IMR-90 (cell line): ENCODE measurements around the gene KCMF1. TPM values are rescaled to one million over a fixed set of nuclear protein-coding genes. Genes with fewer than 3 reads are reported as not detected.

Experiments
- ATAC-seq: fragments of 200-7000 bp; cut with Tn5 transposase; 2 replicates; pipeline ENCODE4 v1.9.1; 2020; ENCODE audit warnings: low read depth, mild to moderate bottlenecking, moderate library complexity
- BruUV-seq: library from RNA; stranded (reverse); fragments of 400-500 nt; replicated peaks from 2 replicates; lab custom pipeline; 2021; lab: Mats Ljungman, UMichigan
- CTCF ChIA-PET: fragments of 300-600 bp; formaldehyde crosslinking; extraction: SDS; loops from one replicate; lab custom pipeline; 2021; ENCODE audit warnings: antibody characterized with exemption; lab: Yijun Ruan, JAX
- POLR2A ChIA-PET: fragments of 300-600 bp; sonication (Branson Sonifier 250); formaldehyde crosslinking; loops from one replicate; lab custom pipeline; 2022; ENCODE audit warnings: antibody characterized with exemption; ENCODE audit not compliant: unreplicated experiment; lab: Charles Lee
- DNase-seq: peaks from one replicate; pipeline ENCODE4 v3.0.0; 2013
- H2AFZ ChIP-seq: replicated peaks from 2 replicates; pipeline ENCODE3; 2013; ENCODE audit warnings: low read length, mild to moderate bottlenecking; ENCODE audit not compliant: poor library complexity
- H2AK5ac ChIP-seq: 2 replicates; pipeline ENCODE4 v1.6.1; 2013; ENCODE audit warnings: low read depth, low read length, inconsistent platforms
- H2AK9ac ChIP-seq: replicated peaks from 2 replicates; pipeline ENCODE3; 2013; ENCODE audit warnings: mild to moderate bottlenecking, low read depth, low read length, moderate library complexity; ENCODE audit not compliant: poor library complexity
- H2BK120ac ChIP-seq: 2 replicates; pipeline ENCODE4 v1.6.1; 2013; ENCODE audit warnings: low read depth, low read length, inconsistent platforms
- H2BK15ac ChIP-seq: 3 replicates; pipeline ENCODE4 v1.6.1; 2013; ENCODE audit warnings: low read depth, low read length, inconsistent platforms
- H2BK20ac ChIP-seq: 2 replicates; pipeline ENCODE4 v1.6.1; 2013; ENCODE audit warnings: low read depth, mild to moderate bottlenecking, inconsistent platforms, low read length, moderate library complexity
- H2BK5ac ChIP-seq: 2 replicates; pipeline ENCODE4 v1.6.1; 2013; ENCODE audit warnings: mild to moderate bottlenecking, low read depth, low read length, inconsistent platforms; ENCODE audit not compliant: poor library complexity, severe bottlenecking
- H3K14ac ChIP-seq: replicated peaks from 2 replicates; pipeline ENCODE4 v1.6.1; 2013; ENCODE audit warnings: low read depth, low read length, inconsistent platforms
- H3K18ac ChIP-seq: 2 replicates; pipeline ENCODE4 v1.6.1; 2013; ENCODE audit warnings: low read depth, low read length, control low read depth
- H3K23ac ChIP-seq: 2 replicates; pipeline ENCODE4 v1.6.1; 2013; ENCODE audit warnings: low read depth, low read length, inconsistent platforms
- H3K27ac ChIP-seq: 2 replicates; pipeline ENCODE4 v1.5.1; 2013; ENCODE audit warnings: mild to moderate bottlenecking, control low read depth, low read length; ENCODE audit not compliant: insufficient read depth
- H3K27me3 ChIP-seq: 2 replicates; pipeline ENCODE4 v1.6.1; 2013; ENCODE audit warnings: low read length; ENCODE audit not compliant: control insufficient read depth, insufficient read depth
- H3K36me3 ChIP-seq: 2 replicates; pipeline ENCODE4 v1.6.1; 2013; ENCODE audit warnings: low read length, mixed read lengths; ENCODE audit not compliant: control insufficient read depth, insufficient read depth
- H3K4ac ChIP-seq: 2 replicates; pipeline ENCODE4 v1.6.1; 2013; ENCODE audit warnings: low read depth, low read length, inconsistent platforms
- H3K4me1 ChIP-seq: 2 replicates; pipeline ENCODE4 v1.6.1; 2013; ENCODE audit warnings: low read length, mixed read lengths; ENCODE audit not compliant: control insufficient read depth, insufficient read depth
- H3K4me2 ChIP-seq: 2 replicates; pipeline ENCODE4 v1.6.1; 2013; ENCODE audit warnings: low read depth, mild to moderate bottlenecking, control low read depth, low read length, moderate library complexity
- H3K4me3 ChIP-seq: 2 replicates; pipeline ENCODE4 v1.5.1; 2013; ENCODE audit warnings: low read depth, mild to moderate bottlenecking, control low read depth, low read length, moderate library complexity; ENCODE audit not compliant: insufficient read depth
- H3K56ac ChIP-seq: 2 replicates; pipeline ENCODE4 v1.6.1; 2013; ENCODE audit warnings: low read length, inconsistent platforms; ENCODE audit not compliant: insufficient read depth; ENCODE audit errors: extremely low read depth
- H3K79me1 ChIP-seq, 2 experiments: 2 replicates each; pipeline ENCODE4 v1.6.1; 2013; ENCODE audit warnings: low read length in 2 of 2, inconsistent platforms in 1 of 2, low read depth in 1 of 2
- H3K9ac ChIP-seq: 2 replicates; pipeline ENCODE4 v1.6.1; 2013; ENCODE audit warnings: low read depth, low read length, control low read depth
- H3K9me1 ChIP-seq: 2 replicates; pipeline ENCODE4 v1.6.1; 2013; ENCODE audit warnings: low read length, inconsistent platforms; ENCODE audit not compliant: insufficient read depth
- H3K9me3 ChIP-seq: 2 replicates; pipeline ENCODE4 v1.6.1; 2013; ENCODE audit warnings: low read length; ENCODE audit not compliant: control insufficient read depth, insufficient read depth
- H4K20me1 ChIP-seq: 2 replicates; pipeline ENCODE4 v1.6.1; 2013; ENCODE audit warnings: low read length, inconsistent platforms; ENCODE audit not compliant: insufficient read depth
- H4K5ac ChIP-seq: 2 replicates; pipeline ENCODE4 v1.6.1; 2013; ENCODE audit warnings: mild to moderate bottlenecking, low read depth, low read length, control low read depth
- H4K8ac ChIP-seq, 2 experiments: 2 replicates each; pipeline ENCODE4 v1.6.1; 2013; ENCODE audit warnings: low read depth in 2 of 2, low read length in 2 of 2, control low read depth in 1 of 2, inconsistent platforms in 1 of 2
- H4K91ac ChIP-seq: 2 replicates; pipeline ENCODE4 v1.6.1; 2013; ENCODE audit warnings: low read depth, low read length, inconsistent platforms; ENCODE audit not compliant: insufficient read depth
- CEBPB ChIP-seq: IDR thresholded peaks from 2 replicates; pipeline ENCODE4 v1.6.1; 2012; ENCODE audit warnings: low read depth, low read length, improper control_type of control experiment
- CHD1 ChIP-seq: IDR thresholded peaks from 2 replicates; pipeline ENCODE4 v1.6.1; 2012; ENCODE audit warnings: low read depth, low read length, improper control_type of control experiment
- CTCF ChIP-seq: conservative IDR thresholded peaks from 2 replicates; pipeline ENCODE4 v1.5.1; 2012; ENCODE audit warnings: mild to moderate bottlenecking, low read depth, low read length, improper control_type of control experiment
- ELK1 ChIP-seq: fragments of 150-350 bp; IDR thresholded peaks from 2 replicates; pipeline ENCODE4 v1.6.1; 2016; ENCODE audit warnings: low read depth, mild to moderate bottlenecking, low read length, moderate library complexity, borderline replicate concordance
- MAFK ChIP-seq: IDR thresholded peaks from 2 replicates; pipeline ENCODE4 v1.6.1; 2012; ENCODE audit warnings: low read depth, low read length, improper control_type of control experiment
- MAZ ChIP-seq: IDR thresholded peaks from 2 replicates; pipeline ENCODE4 v1.6.1; 2012; ENCODE audit warnings: low read depth, mild to moderate bottlenecking, low read length, improper control_type of control experiment, moderate library complexity, borderline replicate concordance
- MXI1 ChIP-seq: IDR thresholded peaks from 2 replicates; pipeline ENCODE4 v1.6.1; 2012; ENCODE audit warnings: low read depth, mild to moderate bottlenecking, low read length, moderate library complexity, borderline replicate concordance
- RFX5 ChIP-seq: IDR thresholded peaks from 2 replicates; pipeline ENCODE4 v1.8.0; 2012; ENCODE audit warnings: low read depth, mild to moderate bottlenecking, low read length, moderate library complexity
- SMC3 ChIP-seq: fragments of 150-350 bp; IDR thresholded peaks from 2 replicates; pipeline ENCODE4 v1.6.1; 2016; ENCODE audit warnings: low read depth, mild to moderate bottlenecking, antibody characterized with exemption, low read length, moderate library complexity
- WGBS, 2 experiments: methylation state at CpG; one replicate each; pipeline versions ENCODE4 v1.1.5 to v1.1.7; 2013; ENCODE audit warnings: missing lambda C conversion rate in 2 of 2; ENCODE audit not compliant: insufficient read length in 1 of 2; ENCODE audit errors: extremely low coverage in 2 of 2; 5-methylcytosine and 5-hydroxymethylcytosine counted together
- dilution Hi-C: fragments of 300-500 bp; cut with HindIII; formaldehyde crosslinking; loops from one replicate; pipeline ENCODE4 v1.14.3; 2018; ENCODE audit warnings: low sequenced_read_pairs; ENCODE audit not compliant: unreplicated experiment
- in situ Hi-C: fragments of 300-500 bp; cut with MboI; formaldehyde crosslinking; loops from 3 replicates; pipeline ENCODE4 v1.14.3; 2019; ENCODE audit warnings: low sequenced_read_pairs, inconsistent platforms, mixed read lengths
- intact Hi-C: fragments of 100-400 bp; cut with micrococcal nuclease; formaldehyde crosslinking; loops from 2 replicates; pipeline ENCODE4 v1.10.0; 2022
- polyA plus RNA-seq, 3 experiments: library from polyadenylated mRNA; depleted of rRNA; stranded (reverse); fragments of >200 nt; gene quantifications; 2 replicates each; pipeline ENCODE4 v1.2.3, GENCODE V29; 2012; ENCODE audit warnings: low replicate concordance in 1 of 3
- total RNA-seq: library from RNA; depleted of rRNA; stranded (reverse); fragments of >200 nt; gene quantifications from 2 replicates; pipeline ENCODE4 v1.2.3, GENCODE V29; 2012

The KCMF1 gene
- total and polyA plus RNA-seq, 2 of the 4 experiments (the other 2 are of a cell fraction): 49.9 to 108 TPM

DNA sequence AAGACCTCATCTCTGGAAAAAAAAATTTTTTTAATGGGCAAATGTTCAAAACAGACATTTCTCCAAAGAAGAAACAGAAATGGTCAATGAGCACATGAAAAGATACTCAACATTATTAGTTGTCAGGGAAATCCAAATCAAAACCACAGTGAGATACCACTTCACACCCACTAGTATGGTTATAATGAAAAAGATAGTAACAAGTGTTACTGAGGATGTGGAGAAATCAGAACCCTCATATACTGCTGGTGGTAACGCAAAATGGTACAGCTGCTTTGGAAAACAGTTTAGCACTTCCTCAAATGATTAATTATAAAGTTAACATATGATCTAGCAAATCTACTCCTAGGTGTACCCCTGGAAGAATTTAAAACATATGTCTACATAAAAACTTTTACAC is 133.3 kb downstream of the KCMF1 start:
- CTCF ChIA-PET: no interaction called here
- no peak overlapping the region for H2AK5ac ChIP-seq
- in situ Hi-C loops: no loop called here

More for the DNA sequence above, 133.3 kb downstream of the KCMF1 start:
- no peaks in the 10 kb centered on the region for H3K79me1 ChIP-seq
- no peak for TF ChIP-seq CEBPB
- TF ChIP-seq MAZ: no peak
- TF ChIP-seq MAFK: no peak
- no peak for TF ChIP-seq ELK1
- no peak for TF ChIP-seq CTCF
- no peak for TF ChIP-seq SMC3
- no peak for TF ChIP-seq RFX5
- no peak for TF ChIP-seq CHD1
- no peak for TF ChIP-seq MXI1
- H2BK15ac ChIP-seq: no peak overlapping the region
- no peak overlapping the region for H2AFZ ChIP-seq
- H3K56ac ChIP-seq: no peak overlapping the region
- ATAC-seq (no peak), DNase-seq (no peak)
- no peak overlapping the region for H4K8ac ChIP-seq
- no peak overlapping the region for H3K4me2 ChIP-seq
- H3K36me3 ChIP-seq: no peaks in the 10 kb centered on the region
- no peak overlapping the region for H2BK5ac ChIP-seq
- intact Hi-C loops: no loop called here
- no peak overlapping the region for H4K5ac ChIP-seq
- no peak overlapping the region for H3K9ac ChIP-seq
- no TSS peak for BruUV-seq
- no peak overlapping the region for H2AK9ac ChIP-seq
- H3K27ac ChIP-seq: no peak overlapping the region
- dilution Hi-C loops: no loop called here
- H4K91ac ChIP-seq: no peak overlapping the region
- H3K23ac ChIP-seq: no peak overlapping the region
- no CpG with 5 or more reads among the region's 1 CpG for WGBS, 2 experiments
- no peaks in the 10 kb centered on the region for H3K9me3 ChIP-seq
- POLR2A ChIA-PET: no interaction called here
- H2BK120ac ChIP-seq: no peak overlapping the region
- H3K14ac ChIP-seq: no peak overlapping the region
- H2BK20ac ChIP-seq: no peak overlapping the region
- H3K9me1 ChIP-seq: no peaks in the 10 kb centered on the region
- H3K27me3 ChIP-seq: no peaks in the 10 kb centered on the region
- no peaks in the 10 kb centered on the region for H4K20me1 ChIP-seq
- H3K4me1 ChIP-seq: no peaks in the 10 kb centered on the region
- no peak overlapping the region for H3K4ac ChIP-seq
- H3K18ac ChIP-seq: no peak overlapping the region
- no peak overlapping the region for H3K4me3 ChIP-seq
